Small intestine (tissue), 7 donors: ENCODE data around the gene ATAD3A. TPM values are rescaled to one million over a fixed set of nuclear protein-coding genes. Genes with fewer than 3 reads are reported as not detected.
A peak's percentile ranks its signal among the peaks of the same experiment; 100 is the strongest.

Experiments used
- DNase-seq, 2 donors: peaks; one replicate each; pipeline versions ENCODE4 v3.0.0 to v3.0.0-alpha.2; 2013
- FAIRE-seq: peaks from 2 replicates; lab custom pipeline; 2012; peaks lifted over from hg19 to GRCh38; lab: Jason Lieb, UNC
- H3K27ac ChIP-seq, 3 donors: one replicate each; pipeline ENCODE4 v1.5.1; 2013; ENCODE audit warnings: low read length in 2 of 3, mild to moderate bottlenecking in 2 of 3, control low read depth in 1 of 3, inconsistent platforms in 1 of 3, low read depth in 1 of 3, moderate library complexity in 1 of 3
- H3K27me3 ChIP-seq, 3 donors: one replicate each; pipeline ENCODE4 v1.6.1; 2013; ENCODE audit warnings: low read length in 3 of 3, inconsistent platforms in 1 of 3; ENCODE audit not compliant: control insufficient read depth in 3 of 3, insufficient read depth in 3 of 3
- H3K36me3 ChIP-seq, 3 donors: one replicate each; pipeline ENCODE4 v1.6.1; 2013; ENCODE audit warnings: low read length in 3 of 3, inconsistent platforms in 1 of 3, low read depth in 1 of 3, mild to moderate bottlenecking in 1 of 3, moderate library complexity in 1 of 3; ENCODE audit not compliant: control insufficient read depth in 3 of 3, insufficient read depth in 2 of 3
- H3K4me1 ChIP-seq, 3 donors: one replicate each; pipeline ENCODE4 v1.6.1; 2013; ENCODE audit warnings: low read length in 2 of 3, inconsistent platforms in 1 of 3, low read depth in 1 of 3, mild to moderate bottlenecking in 1 of 3, moderate library complexity in 1 of 3; ENCODE audit not compliant: control insufficient read depth in 3 of 3, insufficient read depth in 2 of 3
- H3K4me3 ChIP-seq, 3 donors: one replicate each; pipeline ENCODE4 v1.5.1; 2013; ENCODE audit warnings: low read length in 3 of 3, control low read depth in 1 of 3, inconsistent platforms in 1 of 3, low read depth in 1 of 3, mild to moderate bottlenecking in 1 of 3, moderate library complexity in 1 of 3
- H3K9me3 ChIP-seq, 2 donors: one replicate each; pipeline ENCODE4 v1.6.1; 2013; ENCODE audit warnings: low read depth in 1 of 2, low read length in 1 of 2; ENCODE audit not compliant: control insufficient read depth in 2 of 2, insufficient read depth in 1 of 2
- WGBS, 3 donors: extraction: QIAGEN DNeasy Blood & Tissue Kit; methylation state at CpG; one replicate each; pipeline ENCODE4 v1.1.7; 2013; 5-methylcytosine and 5-hydroxymethylcytosine counted together
- polyA plus RNA-seq, 4 donors: library from polyadenylated mRNA; stranded (reverse) in 3 of 4; unstranded in 1 of 4; fragments of 200-250 nt in 3 of 4; fragments of 120-200 nt in 1 of 4; gene quantifications; one replicate each; pipeline versions ENCODE4 v1.2.1 to v1.2.3, GENCODE V29; 2013
- donor health status: healthy with polysubstance abuse.
- donor health status: control.
- donor health status: control.
- donor health status: Bipolar disorder and iron deficiency.
- donor health status: healthy.

The ATAD3A gene
- polyA plus RNA-seq, 4 donors: 16.8 to 42.1 (median 25.0) TPM

DNA sequence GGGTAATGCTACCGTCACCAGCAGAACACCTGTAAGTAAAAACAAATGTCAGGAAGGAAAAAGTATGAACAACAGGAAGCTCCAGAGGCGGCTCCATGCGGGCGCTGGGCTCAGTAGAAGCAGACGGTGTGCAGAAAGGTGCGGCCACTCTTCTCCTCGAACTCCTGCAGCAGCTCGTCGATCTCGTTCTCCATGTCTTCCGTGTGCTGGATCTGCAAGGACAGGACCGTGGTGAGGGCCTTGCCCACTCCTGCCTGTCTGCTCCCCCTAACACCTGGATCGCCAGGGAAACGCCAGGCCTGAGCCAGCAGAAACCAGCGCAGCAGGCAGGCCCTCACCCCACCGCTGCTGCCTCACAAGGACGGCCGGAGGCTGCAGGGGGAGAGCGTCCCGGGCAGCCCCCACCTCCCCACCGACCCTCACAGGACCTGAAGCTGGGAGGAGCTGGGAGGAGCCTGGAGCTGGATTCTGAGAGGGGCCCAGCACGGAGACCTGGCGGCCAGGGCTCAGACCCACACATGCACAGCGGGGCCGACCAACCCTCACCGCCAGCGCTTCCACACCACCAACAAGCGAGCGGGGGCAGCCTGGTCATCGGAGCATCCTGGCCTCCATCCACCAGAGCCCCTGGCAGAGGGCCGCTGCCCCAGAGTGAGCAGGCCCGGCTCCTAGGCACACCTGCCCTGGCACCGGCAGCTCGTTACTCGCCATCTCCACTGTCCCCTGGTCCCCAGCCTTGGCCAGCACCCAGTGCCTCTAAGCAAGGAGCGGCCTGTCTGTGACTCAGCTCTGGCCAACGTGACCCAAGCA lies 30.2 kb downstream of the ATAD3A start:
- DNase-seq (no peak), FAIRE-seq (no peak)
- H3K36me3 ChIP-seq: peaks cover 4 to 48% (median 7%) of the 10 kb centered on the region in 3 donors
- 87 to 93% (median 92%) methylated on average over 33 to 37 of the region's 37 CpGs for WGBS, 3 donors
- peaks cover 0 to 13% (median 0%) of the 10 kb centered on the region in 3 donors for H3K27me3 ChIP-seq
- H3K27ac ChIP-seq: no peak overlapping the region
- peaks cover 0 to 16% (median 0%) of the 10 kb centered on the region in 3 donors for H3K4me1 ChIP-seq
- H3K9me3 ChIP-seq: no peaks in the 10 kb centered on the region
- no peak overlapping the region for H3K4me3 ChIP-seq

- Histone ChIP-seq H3K36me3 (peaks cover 4 to 56% (median 7%) of the 10 kb centered on the region in 3 donors), H3K4me1 (peaks cover 0 to 16% (median 0%) of the 10 kb centered on the region in 3 donors), H3K4me3 (peak overlapping the region in 2 of 3 donors; percentile 8 to 13), H3K9me3 (no peaks in the 10 kb centered on the region), H3K27me3 (peaks cover 0 to 13% (median 0%) of the 10 kb centered on the region in 3 donors), H3K27ac (peak overlapping the region in 2 of 3 donors; percentile 15 to 74)
- WGBS, 3 donors: 60 to 78% (median 69%) methylated on average over 44 to 45 of the region's 45 CpGs
- no peak for FAIRE-seq
- peak; percentile 87 to 88 for DNase-seq
Observed at GRCh38 chr1:1542766-1543705, 31.1 kb downstream of the ATAD3A start.

GRCh38 chr1:1543706-1544099 lies 31.7 kb downstream of the ATAD3A start:
- 16 to 57% (median 39%) methylated on average over 14 to 19 of the region's 19 CpGs for WGBS, 3 donors
- peak; percentile 63 to 82 for DNase-seq

DNA sequence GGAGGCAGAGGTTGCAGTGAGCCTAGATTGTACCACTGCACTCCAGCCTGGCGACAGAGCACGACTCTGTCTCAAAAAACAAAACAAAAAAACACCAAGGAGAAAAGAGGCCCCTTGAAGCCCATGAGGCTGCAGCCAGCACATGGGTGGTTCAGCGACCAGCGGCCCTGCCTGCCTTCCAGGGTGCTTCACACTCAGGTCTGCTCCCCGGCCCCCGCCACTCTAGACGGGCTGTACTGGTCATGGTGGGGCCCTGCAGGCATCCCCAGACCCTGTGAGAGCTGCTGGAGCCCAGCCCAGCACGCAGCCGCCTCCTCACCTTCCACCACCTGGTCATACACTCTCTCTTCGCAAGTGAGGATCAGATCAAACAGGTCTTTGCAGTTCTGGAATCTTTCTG lies 32.6 kb downstream of the ATAD3A start:
- WGBS, 3 donors: 91 to 95% (median 92%) methylated on average over 10 of the region's 10 CpGs
- Histone ChIP-seq H3K27ac (no peak overlapping the region), H3K4me3 (no peak overlapping the region), H3K36me3 (peaks cover 4 to 59% (median 7%) of the 10 kb centered on the region in 3 donors), H3K9me3 (no peaks in the 10 kb centered on the region), H3K27me3 (peaks cover 0 to 1% (median 0%) of the 10 kb centered on the region in 3 donors), H3K4me1 (peaks cover 0 to 16% (median 0%) of the 10 kb centered on the region in 3 donors)
- DNase-seq: no peak
- FAIRE-seq: no peak

More at GRCh38 chr1:1543706-1544099, 31.7 kb downstream of the ATAD3A start:
- Histone ChIP-seq H3K36me3 (peaks cover 4 to 58% (median 7%) of the 10 kb centered on the region in 3 donors), H3K4me3 (peak overlapping the region in 2 of 3 donors; percentile 8 to 13), H3K27ac (peak overlapping the region in 2 of 3 donors; percentile 15 to 74), H3K27me3 (peaks cover 0 to 10% (median 0%) of the 10 kb centered on the region in 3 donors), H3K9me3 (no peaks in the 10 kb centered on the region), H3K4me1 (peaks cover 0 to 16% (median 0%) of the 10 kb centered on the region in 3 donors)
- no peak for FAIRE-seq

- DNase-seq (no peak), FAIRE-seq (no peak)
- no peak overlapping the region for H3K27ac ChIP-seq
- 78 to 89% (median 88%) methylated on average over 22 to 23 of the region's 23 CpGs for WGBS, 3 donors
- H3K4me1 ChIP-seq: peaks cover 0 to 16% (median 0%) of the 10 kb centered on the region in 3 donors
- no peak overlapping the region for H3K4me3 ChIP-seq
- peaks cover 4 to 55% (median 7%) of the 10 kb centered on the region in 3 donors for H3K36me3 ChIP-seq
- no peaks in the 10 kb centered on the region for H3K9me3 ChIP-seq
- H3K27me3 ChIP-seq: no peaks in the 10 kb centered on the region
Observed at GRCh38 chr1:1545946-1546737, 34.2 kb downstream of the ATAD3A start.

- H3K9me3 ChIP-seq: no peaks in the 10 kb centered on the region
- 88 to 90% (median 89%) methylated on average over 8 to 9 of the region's 9 CpGs for WGBS, 3 donors
- H3K27ac ChIP-seq: no peak overlapping the region
- H3K4me3 ChIP-seq: no peak overlapping the region
- H3K4me1 ChIP-seq: peaks cover 0 to 16% (median 0%) of the 10 kb centered on the region in 3 donors
- H3K36me3 ChIP-seq: peaks cover 3 to 49% (median 4%) of the 10 kb centered on the region in 3 donors
- DNase-seq (no peak), FAIRE-seq (no peak)
- H3K27me3 ChIP-seq: no peaks in the 10 kb centered on the region
Observed at GRCh38 chr1:1547011-1547410, 35.0 kb downstream of the ATAD3A start.

DNA sequence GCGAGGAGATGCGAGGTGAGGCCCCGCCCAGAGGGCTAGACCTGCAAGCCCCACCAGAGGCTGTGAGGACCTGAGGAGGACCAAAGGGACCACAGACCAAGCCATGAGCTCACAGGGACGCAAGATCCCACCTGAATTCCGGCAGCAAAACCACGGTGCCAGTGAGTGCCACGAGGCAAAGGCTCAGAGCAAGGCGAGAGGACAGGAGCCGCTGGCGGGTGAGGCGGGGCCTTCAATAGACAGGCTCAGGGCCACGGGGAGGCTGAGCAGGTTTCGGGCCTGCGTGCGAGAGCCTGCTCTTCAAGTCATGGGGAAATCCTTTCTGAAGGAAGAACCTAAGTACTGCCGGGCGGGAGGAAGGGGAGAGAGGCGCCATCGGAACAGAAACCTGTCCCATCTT lies 35.5 kb downstream of the ATAD3A start:
- peaks cover 0 to 14% (median 0%) of the 10 kb centered on the region in 3 donors for H3K4me1 ChIP-seq
- FAIRE-seq: no peak
- H3K9me3 ChIP-seq: no peaks in the 10 kb centered on the region
- H3K4me3 ChIP-seq: no peak overlapping the region
- WGBS, 3 donors: 88 to 94% (median 90%) methylated on average over 18 to 19 of the region's 19 CpGs
- no peak overlapping the region for H3K27ac ChIP-seq
- H3K27me3 ChIP-seq: no peaks in the 10 kb centered on the region
- DNase-seq: no peak
- peaks cover 3 to 49% (median 4%) of the 10 kb centered on the region in 3 donors for H3K36me3 ChIP-seq
